Subcutaneous adipose tissue (tissue), 4 donors: Measurements from ENCODE around the gene ZNF521. TPM values are rescaled to one million over a fixed set of nuclear protein-coding genes. Genes with fewer than 3 reads are reported as not detected.

Experiments
- total RNA-seq, 4 donors: library from RNA; depleted of rRNA; stranded (reverse); fragments of >200 nt; gene quantifications; one replicate each; pipeline ENCODE4 v1.1.0, GENCODE V29; 2016
- TF ChIP-seq, protein P1 (sequence below): fragments of 450-650 bp; IDR thresholded peaks from one replicate; pipeline ENCODE4 v1.5.1; 2016; ENCODE audit warnings: low read depth, mild to moderate bottlenecking, control low read depth, antibody characterized with exemption, moderate library complexity

The ZNF521 gene
- total RNA-seq, 4 donors from 2014 or later: 20.7 to 56.2 (median 37.4) TPM

DNA sequence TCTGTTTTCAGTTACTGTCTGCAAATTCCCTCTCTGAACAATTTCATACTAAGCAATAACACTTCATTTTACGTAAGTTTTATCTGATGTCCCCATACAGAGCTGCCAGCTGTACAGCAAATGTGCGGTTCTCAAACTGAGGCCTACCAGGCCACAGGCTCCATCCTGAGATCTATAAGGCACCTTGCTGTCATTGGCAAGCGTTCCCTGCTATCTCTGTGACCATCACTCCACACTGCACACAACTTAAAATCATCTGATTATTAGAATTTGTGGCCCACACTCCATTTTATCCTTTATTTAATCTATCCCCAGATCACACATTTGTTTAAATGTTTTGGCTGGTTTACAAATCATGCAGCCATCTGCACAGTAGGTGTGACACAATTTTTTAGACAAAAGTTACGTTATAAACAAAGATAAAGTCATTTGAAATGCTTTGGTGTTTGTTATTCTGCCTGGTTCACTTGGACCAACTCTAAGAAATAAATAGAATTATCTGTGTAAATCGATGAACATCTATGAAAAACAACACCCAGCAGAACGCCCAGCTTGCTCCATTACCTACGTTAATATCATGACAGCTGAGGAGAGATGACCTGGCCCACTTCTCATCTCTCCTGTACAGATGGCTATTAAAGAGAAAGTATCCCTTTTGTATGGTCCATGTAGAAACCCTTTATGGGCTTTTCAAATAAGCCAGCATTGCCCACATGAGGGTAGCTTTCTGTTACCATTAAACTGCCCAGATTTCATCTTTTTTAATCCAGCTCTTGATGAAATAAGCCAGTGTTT is 162.4 kb downstream of the ZNF521 start:
- TF ChIP-seq, protein P1, sequence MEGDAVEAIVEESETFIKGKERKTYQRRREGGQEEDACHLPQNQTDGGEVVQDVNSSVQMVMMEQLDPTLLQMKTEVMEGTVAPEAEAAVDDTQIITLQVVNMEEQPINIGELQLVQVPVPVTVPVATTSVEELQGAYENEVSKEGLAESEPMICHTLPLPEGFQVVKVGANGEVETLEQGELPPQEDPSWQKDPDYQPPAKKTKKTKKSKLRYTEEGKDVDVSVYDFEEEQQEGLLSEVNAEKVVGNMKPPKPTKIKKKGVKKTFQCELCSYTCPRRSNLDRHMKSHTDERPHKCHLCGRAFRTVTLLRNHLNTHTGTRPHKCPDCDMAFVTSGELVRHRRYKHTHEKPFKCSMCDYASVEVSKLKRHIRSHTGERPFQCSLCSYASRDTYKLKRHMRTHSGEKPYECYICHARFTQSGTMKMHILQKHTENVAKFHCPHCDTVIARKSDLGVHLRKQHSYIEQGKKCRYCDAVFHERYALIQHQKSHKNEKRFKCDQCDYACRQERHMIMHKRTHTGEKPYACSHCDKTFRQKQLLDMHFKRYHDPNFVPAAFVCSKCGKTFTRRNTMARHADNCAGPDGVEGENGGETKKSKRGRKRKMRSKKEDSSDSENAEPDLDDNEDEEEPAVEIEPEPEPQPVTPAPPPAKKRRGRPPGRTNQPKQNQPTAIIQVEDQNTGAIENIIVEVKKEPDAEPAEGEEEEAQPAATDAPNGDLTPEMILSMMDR: no peak

DNA sequence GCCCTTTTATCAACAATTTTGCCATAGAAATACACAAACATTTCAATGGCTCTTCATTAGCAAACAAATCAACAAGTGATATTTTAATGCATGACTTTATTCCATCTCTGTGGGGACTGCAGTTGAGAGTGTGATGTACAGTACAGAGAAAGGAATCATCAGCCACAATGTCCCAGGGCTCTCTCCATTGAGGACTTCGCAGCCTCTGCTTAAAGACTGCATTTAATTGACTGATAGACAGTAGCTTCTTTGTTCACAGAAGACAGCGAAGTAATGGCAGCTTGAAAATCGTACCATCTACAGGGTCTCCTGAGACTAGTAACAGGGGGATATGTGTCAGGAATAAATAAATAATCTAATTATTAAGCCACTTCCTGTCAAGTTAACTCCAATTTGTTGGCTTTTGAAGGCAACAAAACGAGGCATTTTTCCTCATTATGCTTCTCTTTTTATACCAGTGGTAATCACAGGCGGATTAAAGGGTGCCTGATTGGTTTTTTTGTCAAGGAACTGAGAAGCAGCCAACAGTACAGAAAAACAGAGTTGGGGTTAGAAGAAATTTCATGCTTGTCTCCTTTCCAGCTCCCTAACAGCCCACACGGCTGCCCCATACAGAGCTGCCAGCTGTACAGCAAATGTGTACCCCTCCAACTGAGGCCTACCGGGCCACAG is 164.3 kb downstream of the ZNF521 start:
- TF ChIP-seq, protein P1: no peak

- TF ChIP-seq, protein P1: no peak
Observed at GRCh38 chr18:25186871-25187270, 165.1 kb downstream of the ZNF521 start.

DNA sequence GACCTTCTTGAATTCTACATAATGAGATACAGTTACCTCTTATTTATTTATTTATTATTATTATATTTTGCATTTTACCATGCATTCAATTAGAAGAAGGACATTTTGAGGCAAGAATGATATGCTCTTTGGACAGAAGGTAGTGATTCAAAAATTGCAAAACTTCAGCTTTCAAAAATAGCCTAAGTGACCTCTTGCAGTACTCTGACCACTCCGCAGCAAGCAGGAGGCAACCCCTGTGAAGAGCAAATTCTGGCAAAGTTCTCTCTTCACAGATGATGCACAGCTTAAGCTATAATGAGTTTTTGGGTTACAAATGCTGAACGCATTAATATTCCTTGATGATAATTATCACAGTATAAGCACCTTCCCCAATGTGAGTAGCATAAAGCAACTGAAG is 170.0 kb downstream of the ZNF521 start:
- TF ChIP-seq, protein P1: no peak

DNA sequence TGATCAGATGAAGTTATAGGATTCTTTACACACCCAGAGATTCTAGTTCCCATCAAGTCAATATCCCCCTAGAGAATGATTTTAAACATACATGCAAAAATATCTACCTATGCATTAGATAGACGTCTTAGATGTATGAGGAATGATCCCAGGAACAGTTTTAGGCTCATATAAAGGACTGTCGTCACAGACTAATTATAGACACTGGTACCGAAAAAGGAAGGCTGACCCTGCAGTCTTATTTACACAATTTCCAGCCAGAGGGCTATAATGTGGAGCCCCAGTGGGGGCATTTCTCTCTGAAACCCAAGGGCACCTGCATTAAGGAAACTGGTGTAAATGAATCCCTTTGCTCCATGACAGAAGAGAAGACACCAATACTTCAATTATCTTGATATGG is 170.4 kb downstream of the ZNF521 start:
- TF ChIP-seq, protein P1: no peak

- TF ChIP-seq, protein P1: no peak
Observed at GRCh38 chr18:25180973-25181548, 170.9 kb downstream of the ZNF521 start.

- TF ChIP-seq, protein P1: no peak
Observed at GRCh38 chr18:25177631-25178030, 174.3 kb downstream of the ZNF521 start.
